SJCRH30 (cell line): Measurements from ENCODE around the gene MSL2. TPM values are rescaled to one million over a fixed set of nuclear protein-coding genes. Genes with fewer than 3 reads are reported as not detected.
"Not testable (repeated sequence)": the region's sequence is repeated elsewhere in the genome, so short reads cannot be mapped to it uniquely, and the experiment has no call there.

Experiments used
- DNase-seq, 2 experiments: peaks; one replicate each; pipeline ENCODE4 v3.0.0-alpha.2; 2015 to 2020
- H3K27ac ChIP-seq: fragments of 250-450 bp; sonication (Bioruptor Pico); 2 replicates; pipeline ENCODE4 v1.5.1; 2020; ENCODE audit warnings: mild to moderate bottlenecking, moderate library complexity
- H3K27me3 ChIP-seq: fragments of 250-450 bp; sonication (Bioruptor Pico); 2 replicates; pipeline ENCODE4 v1.5.1; 2020; ENCODE audit warnings: mild to moderate bottlenecking, moderate library complexity
- H3K36me3 ChIP-seq: fragments of 250-450 bp; sonication (Bioruptor Pico); 2 replicates; pipeline ENCODE4 v1.5.1; 2020; ENCODE audit warnings: mild to moderate bottlenecking, moderate library complexity
- H3K4me1 ChIP-seq: fragments of 250-450 bp; sonication (Bioruptor Pico); 2 replicates; pipeline ENCODE4 v1.5.1; 2020; ENCODE audit warnings: mild to moderate bottlenecking, moderate library complexity
- H3K4me3 ChIP-seq: fragments of 250-450 bp; sonication (Bioruptor Pico); 2 replicates; pipeline ENCODE4 v1.5.1; 2020; ENCODE audit warnings: mild to moderate bottlenecking, moderate library complexity
- H3K9me3 ChIP-seq: fragments of 250-450 bp; sonication (Bioruptor Pico); replicated peaks from 2 replicates; pipeline ENCODE4 v1.5.1; 2020; ENCODE audit warnings: mild to moderate bottlenecking, moderate library complexity
- total RNA-seq: library from RNA; depleted of rRNA; stranded (reverse); fragments of >200 nt; shearing (Covaris generic); gene quantifications from 2 replicates; pipeline ENCODE4 v1.2.3, GENCODE V29; 2014

MSL2 gene
- total RNA-seq, 1 experiment from 2014 or later, result 26.2 TPM

DNA sequence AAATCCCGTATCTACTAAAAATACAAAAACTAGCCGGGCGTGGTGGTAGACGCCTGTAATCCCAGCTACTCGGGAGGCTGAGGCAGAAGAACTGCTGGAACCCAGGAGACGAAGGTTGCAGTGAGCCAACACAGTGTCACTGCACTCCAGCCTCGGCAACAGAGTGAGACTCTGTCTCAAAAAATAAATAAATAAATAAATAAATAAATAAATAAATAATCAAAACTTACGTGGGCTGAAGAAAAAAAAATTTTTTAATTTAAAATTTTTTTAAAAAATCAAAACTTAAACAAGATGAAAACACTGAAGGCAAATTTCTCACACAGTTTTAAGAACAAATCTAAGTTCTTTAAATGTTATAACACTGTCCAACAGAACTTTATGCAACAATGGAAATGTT lies 14.4 kb downstream of the MSL2 start:
- Histone ChIP-seq H3K4me3 (no peak overlapping the region), H3K9me3 (no peaks in the 10 kb centered on the region), H3K27me3 (no peaks in the 10 kb centered on the region), H3K36me3 (0 out of 2 replicates have a peak, but pooled peaks cover 2% of the 10 kb centered on the region), H3K4me1 (no peaks in the 10 kb centered on the region; the same call in 1 of the 2 replicates), H3K27ac (no peak overlapping the region)
- no peak for DNase-seq

DNA sequence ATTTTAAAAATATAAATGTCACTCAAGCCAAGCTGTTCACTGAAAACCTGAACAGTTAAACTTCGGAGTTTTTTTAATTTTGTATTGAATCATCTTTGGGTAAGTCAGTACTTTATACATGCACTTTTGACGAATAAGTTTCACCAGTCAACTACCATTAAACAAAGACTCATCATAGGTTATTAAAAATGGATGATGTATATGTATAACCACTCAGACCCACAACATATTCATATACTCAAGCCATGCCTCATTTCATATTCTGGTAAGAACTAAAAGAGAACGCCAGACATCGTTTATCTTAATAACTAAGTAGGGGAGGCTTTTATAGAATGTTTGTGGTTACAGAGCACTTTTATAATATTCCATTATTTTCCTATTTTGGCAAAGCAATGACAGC lies 18.3 kb downstream of the MSL2 start:
- H3K27me3 ChIP-seq, result no peaks in the 10 kb centered on the region
- H3K4me3 ChIP-seq, result no peak overlapping the region
- no peaks in the 10 kb centered on the region for H3K9me3 ChIP-seq
- H3K4me1 ChIP-seq, result no peaks in the 10 kb centered on the region
- H3K27ac ChIP-seq, result no peak overlapping the region
- DNase-seq, result no peak
- H3K36me3 ChIP-seq, result no peaks in the 10 kb centered on the region

DNA sequence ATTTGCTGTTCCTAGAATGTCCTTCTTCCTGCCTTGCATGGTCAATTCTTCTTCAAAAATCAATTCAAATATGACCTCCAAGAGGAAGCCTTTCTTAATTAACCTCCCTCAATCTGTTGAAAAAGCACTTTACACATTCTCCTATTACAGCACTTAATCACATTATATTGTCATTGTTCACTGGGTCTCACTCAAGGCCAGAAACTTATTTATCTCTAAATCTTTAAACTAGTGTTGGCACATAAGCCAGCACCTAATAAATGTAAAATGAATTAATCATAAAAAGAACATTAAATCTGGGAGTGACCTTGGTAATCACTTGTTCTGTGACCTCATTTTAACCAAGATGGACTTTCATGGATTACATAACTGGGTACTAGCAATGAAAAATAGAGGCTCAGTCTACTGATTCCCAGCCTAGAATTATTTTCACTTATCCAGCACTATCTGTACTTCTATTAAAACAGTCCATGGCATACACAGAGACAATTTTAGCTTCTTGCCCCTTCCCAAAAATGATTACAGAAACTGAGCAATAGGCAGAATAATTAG lies 22.1 kb downstream of the MSL2 start:
- no peaks in the 10 kb centered on the region for H3K9me3 ChIP-seq
- H3K36me3 ChIP-seq, result no peaks in the 10 kb centered on the region
- H3K27me3 ChIP-seq, result no peaks in the 10 kb centered on the region
- no peak overlapping the region for H3K27ac ChIP-seq
- H3K4me1 ChIP-seq, result no peaks in the 10 kb centered on the region
- DNase-seq, result no peak
- no peak overlapping the region for H3K4me3 ChIP-seq

DNA sequence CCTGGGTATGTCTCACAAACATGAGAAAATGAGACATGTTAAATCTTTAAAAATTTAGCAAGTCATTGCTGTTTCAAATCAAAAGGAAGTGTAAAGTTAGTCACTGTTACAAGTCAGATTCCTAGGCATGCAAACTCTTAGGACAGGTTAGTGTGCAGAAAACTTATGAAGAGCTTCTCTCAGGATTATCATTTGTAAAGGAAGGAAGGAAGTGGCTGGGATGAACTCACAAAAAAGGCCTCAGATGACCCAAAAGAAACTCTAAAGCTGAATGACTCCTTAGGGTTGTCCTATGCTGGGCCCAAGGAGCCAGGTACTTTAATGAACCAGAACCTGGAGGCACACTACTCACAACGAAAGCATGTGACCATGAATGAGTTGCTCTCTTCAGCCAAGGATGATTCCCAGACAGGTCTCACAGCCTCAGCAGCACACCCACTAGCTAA lies 25.0 kb downstream of the MSL2 start:
- no peaks in the 10 kb centered on the region for H3K36me3 ChIP-seq
- no peaks in the 10 kb centered on the region for H3K9me3 ChIP-seq
- no peak overlapping the region for H3K27ac ChIP-seq
- peaks cover 3% of the 10 kb centered on the region; the same call in 1 of the 2 replicates for H3K4me1 ChIP-seq
- H3K4me3 ChIP-seq, result no peak overlapping the region
- H3K27me3 ChIP-seq, result no peaks in the 10 kb centered on the region
- no peak for DNase-seq

DNA sequence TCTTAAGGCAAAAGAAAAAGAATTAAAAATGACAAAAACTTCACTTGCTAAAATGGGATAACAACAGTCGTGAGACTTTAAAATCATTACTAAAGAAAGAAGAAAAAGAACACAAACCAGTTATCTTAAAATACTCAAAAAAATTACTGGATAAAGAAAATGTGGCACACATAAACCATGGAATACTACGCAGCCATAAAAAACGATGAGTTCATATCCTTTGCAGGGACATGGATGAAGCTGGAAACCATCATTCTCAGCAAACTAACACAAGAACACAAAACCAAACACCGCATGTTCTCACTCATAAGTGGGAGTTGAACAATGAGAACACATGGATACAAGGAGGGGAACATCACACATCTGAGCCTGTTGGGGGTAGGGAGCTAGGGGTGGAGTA lies 27.9 kb downstream of the MSL2 start:
- not testable (repeated sequence) for H3K9me3 ChIP-seq, H3K27ac ChIP-seq, H3K36me3 ChIP-seq, DNase-seq, H3K4me3 ChIP-seq, H3K27me3 ChIP-seq
- H3K4me1 ChIP-seq, result peaks cover 18% of the 10 kb centered on the region

DNA sequence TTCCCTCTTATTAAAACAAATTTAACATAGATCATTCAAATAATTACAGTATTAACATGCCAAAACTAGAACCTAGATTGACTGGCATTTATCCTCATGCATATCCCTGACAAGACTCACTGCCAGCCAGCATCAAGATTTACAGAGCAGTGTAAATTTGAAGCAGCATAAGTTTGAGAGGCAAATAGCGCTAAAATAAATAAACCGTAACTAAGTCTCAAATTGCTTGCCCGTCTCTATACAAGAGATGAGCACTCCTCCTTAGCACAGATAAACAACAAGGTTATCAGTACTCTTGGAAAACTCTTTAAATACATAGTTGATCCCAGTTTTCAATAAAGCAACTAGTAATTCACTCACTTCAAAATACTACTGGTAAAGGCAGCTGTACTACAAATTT lies 29.6 kb downstream of the MSL2 start:
- Histone ChIP-seq H3K4me1 (peaks cover 22% of the 10 kb centered on the region), H3K27me3 (no peaks in the 10 kb centered on the region), H3K9me3 (no peaks in the 10 kb centered on the region), H3K36me3 (0 out of 2 replicates have a peak, but pooled peaks cover 2% of the 10 kb centered on the region), H3K4me3 (no peak overlapping the region), H3K27ac (no peak overlapping the region)
- peak in 1 of 2 experiments; percentile 20 for DNase-seq

DNA sequence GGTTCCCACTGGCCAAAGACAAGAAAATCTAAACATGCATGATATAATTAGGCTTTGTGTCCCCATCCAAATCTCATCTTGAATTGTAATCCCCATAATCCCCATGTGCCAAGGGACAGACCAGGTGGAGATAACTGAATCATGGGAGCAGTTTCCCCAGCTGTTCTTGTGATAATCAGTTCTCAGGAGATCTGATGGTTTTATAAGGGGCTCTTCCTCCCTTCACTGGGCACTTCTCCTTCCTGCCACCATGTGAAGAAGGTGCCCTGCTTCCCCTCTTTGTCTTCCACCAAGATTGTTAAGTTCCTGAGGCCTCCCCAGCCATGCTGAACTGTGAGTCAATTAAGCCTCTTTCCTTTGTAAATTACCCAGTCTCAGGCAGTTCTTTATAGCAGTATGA lies 32.5 kb downstream of the MSL2 start:
- H3K9me3 ChIP-seq, H3K4me3 ChIP-seq, H3K27me3 ChIP-seq, H3K36me3 ChIP-seq: not testable (repeated sequence)
- H3K4me1 ChIP-seq, result peaks cover 22% of the 10 kb centered on the region
- DNase-seq, result peak; percentile 61 to 87
- H3K27ac ChIP-seq, result peak overlapping the region; percentile 35

DNA sequence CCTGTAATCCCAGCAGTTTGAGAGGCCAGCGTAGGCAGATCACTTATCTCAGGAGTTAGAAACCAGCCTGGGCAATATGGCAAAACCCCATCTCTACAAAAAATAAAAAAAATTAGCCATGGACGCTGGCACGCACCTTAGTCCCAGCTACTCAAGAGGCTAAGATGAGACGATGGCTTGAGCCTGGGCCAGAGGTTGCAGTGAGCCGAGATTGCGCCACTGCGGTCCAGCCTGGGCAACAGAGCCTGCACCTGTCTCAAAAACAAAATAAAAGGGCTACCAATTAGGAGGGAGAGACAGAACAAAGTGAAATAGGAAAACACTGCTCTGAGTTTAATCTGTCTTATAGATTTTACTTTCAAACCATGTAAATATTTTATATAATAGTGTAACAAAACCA lies 33.8 kb downstream of the MSL2 start:
- Histone ChIP-seq H3K27me3 (no peaks in the 10 kb centered on the region), H3K4me3 (no peak overlapping the region), H3K4me1 (peaks cover 22% of the 10 kb centered on the region), H3K9me3 (no peaks in the 10 kb centered on the region), H3K36me3 (0 out of 2 replicates have a peak, but pooled peaks cover 2% of the 10 kb centered on the region), H3K27ac (no peak overlapping the region)
- no peak for DNase-seq

DNA sequence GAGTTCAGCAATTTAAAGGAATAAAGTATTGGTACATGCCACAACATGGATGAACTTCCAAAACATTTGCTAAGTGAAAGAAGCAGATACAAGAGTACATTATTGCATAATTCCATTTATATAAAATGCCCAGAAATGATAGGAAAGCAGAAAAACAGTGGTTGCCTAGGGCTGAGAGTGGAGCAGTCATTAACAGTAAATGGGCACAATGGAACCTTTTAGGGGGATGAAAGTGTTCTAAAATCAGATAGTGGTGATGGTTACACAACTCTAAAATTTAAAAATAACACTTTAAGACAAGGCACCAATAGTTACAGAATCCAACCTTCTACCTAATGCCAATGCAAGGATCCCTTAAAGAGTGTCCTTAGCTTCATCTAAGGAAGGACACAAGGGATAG lies 34.6 kb downstream of the MSL2 start:
- Histone ChIP-seq H3K27me3 (no peaks in the 10 kb centered on the region), H3K27ac (no peak overlapping the region), H3K9me3 (no peaks in the 10 kb centered on the region), H3K4me1 (peaks cover 19% of the 10 kb centered on the region), H3K4me3 (no peak overlapping the region), H3K36me3 (peaks cover 2% of the 10 kb centered on the region; the same call in 1 of the 2 replicates)
- no peak for DNase-seq

DNA sequence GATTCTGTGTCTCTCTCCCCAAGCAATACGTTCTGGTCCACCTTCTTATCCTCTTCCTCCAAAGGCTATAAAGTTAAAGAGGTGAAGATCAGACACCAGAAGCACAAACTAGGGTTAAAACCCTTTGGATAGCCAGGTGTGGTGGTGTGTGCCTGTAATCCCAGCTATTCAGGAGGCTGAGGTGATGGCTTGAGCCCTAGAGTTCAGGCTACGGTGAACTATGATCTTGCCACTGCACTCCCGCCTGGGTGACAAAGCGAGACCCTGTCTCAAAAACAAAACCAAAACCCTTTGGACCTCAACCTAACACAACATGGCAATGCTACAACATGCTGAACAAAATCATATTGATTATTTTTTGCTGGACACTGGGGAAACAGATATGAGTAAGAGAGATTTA lies 43.2 kb downstream of the MSL2 start:
- Histone ChIP-seq H3K27me3 (no peaks in the 10 kb centered on the region), H3K4me3 (no peak overlapping the region), H3K4me1 (no peaks in the 10 kb centered on the region; the same call in 1 of the 2 replicates), H3K27ac (no peak overlapping the region), H3K36me3 (peaks cover 18% of the 10 kb centered on the region), H3K9me3 (no peaks in the 10 kb centered on the region)
- DNase-seq, result no peak

DNA sequence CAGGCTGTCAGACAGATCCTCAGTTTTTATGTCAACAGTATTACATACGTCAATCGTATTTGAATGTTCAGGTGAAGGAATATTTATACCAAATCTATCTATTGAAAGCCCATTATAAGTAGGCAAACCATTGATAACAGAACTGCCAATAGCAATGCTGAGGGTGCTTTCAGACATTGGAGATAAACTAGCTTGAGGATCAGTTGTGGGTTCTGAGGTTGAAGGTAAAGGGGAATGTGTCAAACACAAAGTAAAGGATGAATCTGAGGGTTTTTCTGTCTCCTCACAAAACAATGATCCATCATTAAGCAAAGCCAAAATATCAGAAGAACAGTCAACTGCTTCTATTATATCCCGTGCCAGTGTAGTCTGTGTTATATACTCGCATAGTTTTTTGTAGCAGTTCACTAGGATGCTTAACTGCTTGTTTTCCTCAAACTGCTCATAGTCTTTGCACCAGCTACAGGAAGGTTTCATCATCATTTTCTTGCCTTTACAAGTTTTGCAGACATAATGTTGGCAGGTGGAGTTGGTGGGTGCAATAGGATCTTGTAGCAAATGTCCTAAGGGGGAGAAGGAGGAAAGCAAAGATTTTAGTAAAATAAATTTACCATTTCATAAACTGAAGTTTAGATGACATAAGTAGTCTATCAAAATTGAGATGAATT lies 43.8 kb downstream of the MSL2 start:
- H3K27ac ChIP-seq, result no peak overlapping the region
- H3K4me3 ChIP-seq, result no peak overlapping the region
- H3K27me3 ChIP-seq, result no peaks in the 10 kb centered on the region
- H3K9me3 ChIP-seq, result no peaks in the 10 kb centered on the region
- H3K4me1 ChIP-seq, result no peaks in the 10 kb centered on the region; the same call in 1 of the 2 replicates
- peaks cover 21% of the 10 kb centered on the region for H3K36me3 ChIP-seq
- DNase-seq, result no peak

DNA sequence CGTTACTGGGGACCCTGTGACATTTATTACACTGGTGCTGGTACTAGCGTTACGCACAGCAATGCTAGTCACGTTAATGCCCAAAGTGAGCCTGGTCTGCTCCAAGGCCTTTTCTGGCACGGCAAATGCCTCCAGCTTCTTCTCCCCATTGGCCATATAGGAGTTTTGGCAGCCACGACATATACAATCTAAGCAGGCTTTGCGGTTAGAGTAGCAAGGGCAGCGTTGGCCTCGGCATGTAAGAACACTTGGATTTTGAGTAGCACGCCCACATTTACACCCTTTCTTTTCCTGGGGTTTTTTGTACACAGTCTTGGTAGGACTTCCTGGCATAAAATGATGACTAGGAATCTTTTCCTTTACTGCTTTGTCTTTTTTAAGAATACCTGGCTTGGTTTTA lies 44.9 kb downstream of the MSL2 start:
- Histone ChIP-seq H3K36me3 (peaks cover 26% of the 10 kb centered on the region), H3K4me1 (no peaks in the 10 kb centered on the region; the same call in 1 of the 2 replicates), H3K9me3 (no peaks in the 10 kb centered on the region), H3K27ac (no peak overlapping the region), H3K4me3 (no peak overlapping the region), H3K27me3 (no peaks in the 10 kb centered on the region)
- no peak for DNase-seq

DNA sequence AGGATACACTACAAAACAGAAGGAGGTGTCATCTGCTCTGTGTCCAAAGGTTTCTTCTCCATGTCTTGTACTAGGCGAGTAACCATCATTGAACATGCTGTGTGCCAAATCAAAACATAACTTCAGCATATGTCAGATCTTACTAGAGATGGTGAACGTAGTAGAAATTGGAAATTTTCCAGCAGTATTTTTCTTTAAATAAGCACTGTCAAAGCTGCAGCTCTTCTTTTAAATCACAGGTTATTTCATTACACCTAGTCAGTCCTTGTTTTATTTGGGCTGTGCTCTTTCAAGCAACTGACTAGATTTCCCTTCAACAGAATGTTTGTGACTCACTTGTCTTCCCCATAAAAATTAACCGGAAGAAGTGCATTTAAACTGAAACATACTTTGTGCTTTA lies 46.5 kb downstream of the MSL2 start:
- no peaks in the 10 kb centered on the region; the same call in 1 of the 2 replicates for H3K4me1 ChIP-seq
- no peaks in the 10 kb centered on the region for H3K27me3 ChIP-seq
- no peak for DNase-seq
- H3K27ac ChIP-seq, result no peak overlapping the region
- H3K36me3 ChIP-seq, result peaks cover 40% of the 10 kb centered on the region
- H3K4me3 ChIP-seq, result no peak overlapping the region
- H3K9me3 ChIP-seq, result no peaks in the 10 kb centered on the region

DNA sequence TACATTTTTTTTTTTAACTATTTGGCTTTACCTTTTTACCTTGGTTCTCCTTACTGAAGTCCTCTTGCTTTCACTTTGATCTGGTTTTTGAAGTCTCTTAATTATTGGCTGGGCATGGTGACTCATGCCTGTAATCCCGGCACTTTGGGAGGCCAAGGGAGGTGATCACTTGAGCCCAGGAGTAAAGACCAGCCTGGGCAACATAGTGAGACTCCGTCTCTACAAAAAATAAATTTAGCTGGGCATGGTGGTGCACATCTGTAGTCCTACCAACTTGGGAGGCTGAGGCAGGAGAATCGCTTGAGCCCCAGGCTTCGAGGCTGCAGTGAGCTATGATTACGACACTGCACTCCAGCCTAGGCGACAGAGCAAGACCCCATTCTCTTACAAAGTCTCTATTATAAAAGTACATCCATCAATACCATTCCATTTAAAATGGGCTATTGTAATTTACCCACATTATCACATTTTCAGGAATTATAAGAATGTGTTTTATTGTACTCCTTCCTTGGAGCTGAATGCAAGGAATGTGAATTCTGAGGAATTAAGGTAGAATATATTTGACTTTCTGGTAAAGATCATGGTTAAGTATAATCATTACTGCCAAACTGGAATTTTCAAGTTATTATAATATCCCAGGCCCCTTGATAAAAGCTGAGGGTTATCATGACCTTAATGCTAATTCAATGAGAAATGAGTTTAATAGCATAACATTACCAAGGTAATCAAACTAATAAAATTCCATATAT lies 49.0 kb downstream of the MSL2 start:
- peaks cover 43% of the 10 kb centered on the region for H3K36me3 ChIP-seq

DNA sequence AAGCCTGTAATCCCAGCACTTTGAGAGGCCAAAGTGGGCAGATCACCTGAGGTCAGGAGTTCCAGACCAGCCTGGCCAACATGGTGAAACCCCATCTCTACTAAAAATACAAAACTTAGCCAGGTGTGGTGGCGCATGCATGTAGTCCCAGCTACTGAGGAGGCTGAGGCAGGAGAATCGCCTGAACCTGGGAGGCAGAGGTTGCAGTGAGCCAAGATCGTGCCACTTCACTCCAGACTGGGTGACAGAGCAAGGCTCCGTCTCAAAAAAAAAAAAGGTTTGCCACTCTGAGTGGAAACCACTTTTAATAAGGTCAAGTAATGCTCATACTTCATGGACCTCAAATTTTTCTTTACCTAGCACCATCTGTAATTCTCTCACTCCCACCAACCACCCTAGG lies 51.7 kb downstream of the MSL2 start:
- peaks cover 37% of the 10 kb centered on the region for H3K36me3 ChIP-seq
- H3K4me1 ChIP-seq, result peaks cover 18% of the 10 kb centered on the region
- H3K4me3 ChIP-seq, H3K27ac ChIP-seq, H3K27me3 ChIP-seq, DNase-seq, H3K9me3 ChIP-seq: not testable (repeated sequence)

More for the DNA sequence above, 49.0 kb downstream of the MSL2 start:
- Histone ChIP-seq H3K27me3 (no peaks in the 10 kb centered on the region), H3K9me3 (no peaks in the 10 kb centered on the region), H3K27ac (no peak overlapping the region), H3K4me1 (peaks cover 10% of the 10 kb centered on the region), H3K4me3 (no peak overlapping the region)
- DNase-seq, result no peak
